ENCODE data around the gene TNRC6B.
A peak's percentile ranks its signal among the peaks of the same experiment; 100 is the strongest.
"Not testable (repeated sequence)": the region's sequence is repeated elsewhere in the genome, so short reads cannot be mapped to it uniquely, and the experiment has no call there.

Gene TNRC6B

GRCh38 chr22:40215266-40215665 is 37.5 kb downstream of the TNRC6B start:
- no peak overlapping the region for H3K4me3 ChIP-seq (ENCODE audit: low read length)
- no peak for TF ChIP-seq CTCF (conservative IDR thresholded peaks at IDR 0.05; ENCODE audit: low read depth, low read length)
- no peak for DNase-seq (ENCODE audit: low read depth)

GRCh38 chr22:40216041-40216756 is 38.5 kb downstream of the TNRC6B start:
- no peak overlapping the region for H3K4me3 ChIP-seq (ENCODE audit: low read length)
- DNase-seq (ENCODE audit: low read depth), result no peak

GRCh38 chr22:40218152-40218551 is 40.4 kb downstream of the TNRC6B start:
- H3K4me3 ChIP-seq (ENCODE audit: low read length), result no peak overlapping the region
- DNase-seq (ENCODE audit: low read depth), result no peak
- TF ChIP-seq CTCF (conservative IDR thresholded peaks at IDR 0.05; ENCODE audit: low read depth, low read length), result no peak

More at GRCh38 chr22:40216041-40216756, 38.5 kb downstream of the TNRC6B start:
- no peak for TF ChIP-seq CTCF (conservative IDR thresholded peaks at IDR 0.05; ENCODE audit: low read depth, low read length)

GRCh38 chr22:40218723-40219294 is 41.1 kb downstream of the TNRC6B start:
- DNase-seq (ENCODE audit: low read depth), result peak; percentile 39
- no peak for TF ChIP-seq CTCF (conservative IDR thresholded peaks at IDR 0.05; ENCODE audit: low read depth, low read length)
- H3K4me3 ChIP-seq (ENCODE audit: low read length), result no peak overlapping the region

GRCh38 chr22:40220316-40221054 is 42.8 kb downstream of the TNRC6B start:
- H3K4me3 ChIP-seq (ENCODE audit: low read length), result no peak overlapping the region
- no peak for DNase-seq (ENCODE audit: low read depth)
- TF ChIP-seq CTCF (conservative IDR thresholded peaks at IDR 0.05; ENCODE audit: low read depth, low read length), result no peak

DNA sequence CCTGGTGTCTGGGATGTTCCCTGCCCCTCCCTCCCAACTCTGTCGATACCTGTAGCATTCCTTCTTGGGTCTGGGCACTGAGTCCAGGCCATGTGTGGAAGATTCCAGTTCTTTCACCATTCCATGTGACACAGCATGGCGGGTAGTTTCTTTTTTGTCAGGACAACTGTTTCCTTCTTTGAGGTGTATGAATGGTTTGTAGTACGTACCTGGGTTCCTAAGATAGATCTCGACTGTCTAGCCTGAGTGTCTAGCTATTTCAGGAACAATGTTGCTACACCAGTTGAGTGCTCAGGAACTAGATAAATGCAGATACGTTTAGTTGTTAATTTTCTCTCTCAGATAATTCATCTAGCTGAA is 43.3 kb downstream of the TNRC6B start:
- no peak for TF ChIP-seq CTCF (conservative IDR thresholded peaks at IDR 0.05; ENCODE audit: low read depth, low read length)
- no peak overlapping the region for H3K4me3 ChIP-seq (ENCODE audit: low read length)
- no peak for DNase-seq (ENCODE audit: low read depth)

DNA sequence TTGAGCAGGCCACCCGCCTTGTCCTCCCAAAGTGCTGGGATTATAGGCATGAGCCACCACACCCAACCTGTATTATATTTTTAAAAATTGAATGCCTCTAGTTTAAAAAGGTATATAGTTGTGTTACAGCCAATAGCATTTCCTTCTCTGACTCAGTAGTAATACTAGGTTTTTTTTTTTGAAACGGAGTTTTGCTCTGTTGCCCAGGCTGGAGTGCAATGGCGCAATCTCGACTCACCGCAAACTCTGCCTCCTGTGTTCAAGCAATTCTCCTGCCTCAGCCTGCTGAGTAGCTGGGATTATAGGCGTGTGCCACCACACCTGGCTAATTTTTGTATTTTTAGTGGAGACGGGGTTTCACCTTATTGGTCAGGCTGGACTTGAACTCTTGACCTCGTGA is 45.3 kb downstream of the TNRC6B start:
- DNase-seq (ENCODE audit: low read depth); H3K4me3 ChIP-seq (ENCODE audit: low read length): not testable (repeated sequence)
